NCI-H510A treated with DMSO at 0.1 percent for 48 hours (cell line): ENCODE measurements around the gene TAB2.

Experiments used
- DNase-seq: peaks from one replicate; lab custom pipeline; 2025; lab: John Stamatoyannopoulos, UW

Gene TAB2

GRCh38 chr6:149414821-149415220, 97.3 kb downstream of the TAB2 start:
- no peak for DNase-seq

GRCh38 chr6:149419696-149420404, 102.3 kb downstream of the TAB2 start:
- DNase-seq, result no peak

GRCh38 chr6:149421132-149421531, 103.6 kb downstream of the TAB2 start:
- no peak for DNase-seq

GRCh38 chr6:149422581-149422980, 105.1 kb downstream of the TAB2 start:
- no peak for DNase-seq

DNA sequence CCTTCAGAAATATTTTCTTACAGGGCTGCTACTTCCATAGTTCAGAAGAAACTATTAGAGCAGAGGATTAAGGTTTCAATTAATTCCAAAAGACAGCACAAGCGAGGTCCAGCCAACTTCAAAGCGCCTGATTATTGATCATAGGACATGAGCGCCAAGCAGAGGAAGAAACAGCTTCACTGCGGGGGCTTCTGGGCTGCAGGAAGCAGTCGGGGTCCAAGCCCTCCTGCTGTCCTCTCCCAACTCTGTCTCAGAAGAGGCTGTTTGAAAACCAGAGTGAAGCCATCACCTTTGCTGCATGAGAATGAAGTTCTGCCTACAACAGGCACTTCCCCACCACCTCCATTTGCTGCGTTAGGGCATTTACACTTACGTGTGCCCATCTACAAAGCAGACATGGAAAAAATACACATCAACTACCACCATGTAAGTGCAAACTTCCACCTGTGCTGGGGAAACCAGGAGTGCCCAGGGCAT, 106.5 kb downstream of the TAB2 start:
- no peak for DNase-seq

DNA sequence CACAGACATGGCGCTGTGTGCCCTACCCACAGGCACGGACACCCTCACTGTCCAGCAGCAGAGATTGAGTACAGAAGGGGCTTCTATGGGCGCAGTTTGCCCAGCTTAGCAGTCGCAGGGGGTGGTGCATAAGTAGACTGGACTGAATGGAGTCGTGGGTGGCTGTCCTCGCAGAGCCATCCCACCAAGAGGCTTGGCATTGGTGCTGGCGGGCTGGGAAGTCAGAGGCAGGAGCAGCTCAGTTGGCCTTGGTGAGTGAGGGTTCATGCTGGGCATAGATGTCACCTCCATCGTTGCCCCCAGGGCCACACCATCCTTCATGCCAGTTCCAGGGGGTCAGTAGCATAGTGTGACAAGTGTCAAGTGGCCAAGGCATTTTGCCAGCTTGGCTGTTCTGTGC, 107.7 kb downstream of the TAB2 start:
- no peak for DNase-seq

GRCh38 chr6:149425754-149426153, 108.2 kb downstream of the TAB2 start:
- no peak for DNase-seq

- no peak for DNase-seq
These were observed 111.1 kb downstream of the TAB2 start for GRCh38 chr6:149428606-149429005.

DNA sequence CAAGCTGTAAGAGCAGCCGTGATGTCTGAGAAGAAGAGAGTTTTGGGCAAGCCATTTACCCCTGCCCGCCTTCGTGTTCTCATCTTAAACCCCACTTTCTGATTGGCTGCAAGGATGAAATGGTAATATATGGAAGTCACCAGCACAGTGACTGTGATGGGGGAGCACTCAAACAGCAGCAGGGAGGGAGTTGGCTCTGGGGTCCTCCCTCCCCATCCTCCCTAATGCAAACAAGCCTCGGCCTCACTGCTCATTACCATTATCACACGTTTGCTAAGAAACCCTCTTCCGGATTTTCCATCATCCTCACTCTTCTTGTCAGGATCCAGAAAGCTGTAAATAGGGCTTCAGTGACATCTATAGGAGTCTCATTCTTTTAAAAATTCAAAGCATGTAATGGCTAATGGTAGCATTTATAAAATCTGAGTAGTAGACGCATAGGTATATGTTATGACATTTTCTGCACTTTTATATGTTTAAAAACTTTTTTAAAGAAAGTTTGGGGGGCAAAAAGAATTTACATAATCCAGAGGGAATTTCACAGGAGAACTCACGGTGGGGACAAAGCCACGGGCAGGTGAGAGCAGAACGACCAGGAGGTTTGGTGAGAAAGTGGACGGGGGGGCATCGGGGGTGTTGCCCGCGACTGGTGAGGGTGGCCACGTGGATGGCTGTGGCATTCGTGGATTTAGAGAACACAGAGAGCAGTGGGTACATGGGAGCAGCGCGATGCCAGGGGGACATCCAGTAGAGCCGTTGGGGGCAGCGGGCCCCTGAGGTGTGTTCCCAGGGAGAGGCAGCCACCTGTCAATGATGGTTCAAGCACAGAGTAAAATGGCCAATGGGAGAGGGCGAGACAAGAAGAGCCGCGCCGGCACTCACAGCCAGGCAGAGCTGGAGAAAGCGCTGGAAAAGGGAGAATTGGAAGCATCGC, 112.2 kb downstream of the TAB2 start:
- no peak for DNase-seq

- DNase-seq, result peak; percentile 67
These were observed 114.6 kb downstream of the TAB2 start for GRCh38 chr6:149431905-149432775.

- DNase-seq, result no peak
These were observed 115.9 kb downstream of the TAB2 start for GRCh38 chr6:149433405-149433804.

DNA sequence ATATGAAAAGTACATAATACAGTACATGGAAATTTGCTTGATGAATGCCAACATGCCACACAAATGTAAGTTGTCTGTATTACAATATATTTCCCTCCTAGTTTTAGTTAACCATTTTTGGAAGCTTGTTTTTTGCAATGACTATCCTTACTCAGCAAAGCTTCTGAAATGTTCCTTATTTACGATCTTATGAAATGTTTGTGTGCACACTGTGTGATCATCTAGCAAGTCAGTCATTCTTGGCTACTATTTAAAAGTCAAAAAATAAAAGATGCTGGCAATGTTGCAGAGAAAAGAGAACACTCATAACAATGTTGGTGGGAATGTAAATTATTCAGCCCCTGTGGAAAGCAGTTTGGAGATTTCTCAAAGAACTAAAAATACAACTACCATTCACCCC, 116.4 kb downstream of the TAB2 start:
- DNase-seq, result no peak

GRCh38 chr6:149435919-149436586, 118.5 kb downstream of the TAB2 start:
- DNase-seq, result no peak

DNA sequence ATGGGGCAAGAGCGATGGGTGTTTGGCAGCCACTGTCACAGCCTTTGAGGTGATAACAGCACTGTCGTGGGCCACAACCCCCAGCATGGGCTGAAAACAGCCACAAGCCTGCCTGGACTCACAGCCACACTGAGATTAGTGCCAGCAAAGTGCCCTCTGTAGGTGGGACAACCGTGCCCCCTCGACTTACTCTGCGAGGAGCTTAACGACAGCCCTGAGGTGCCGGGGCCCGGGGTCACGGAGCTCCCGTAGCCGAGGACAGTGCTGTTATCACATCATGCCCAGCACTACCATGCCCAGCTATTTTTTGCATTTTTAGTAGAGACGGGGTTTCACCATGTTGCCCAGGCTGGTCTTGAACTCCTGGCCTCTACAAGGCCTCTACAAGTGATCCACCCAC, 119.1 kb downstream of the TAB2 start:
- DNase-seq, result no peak

DNA sequence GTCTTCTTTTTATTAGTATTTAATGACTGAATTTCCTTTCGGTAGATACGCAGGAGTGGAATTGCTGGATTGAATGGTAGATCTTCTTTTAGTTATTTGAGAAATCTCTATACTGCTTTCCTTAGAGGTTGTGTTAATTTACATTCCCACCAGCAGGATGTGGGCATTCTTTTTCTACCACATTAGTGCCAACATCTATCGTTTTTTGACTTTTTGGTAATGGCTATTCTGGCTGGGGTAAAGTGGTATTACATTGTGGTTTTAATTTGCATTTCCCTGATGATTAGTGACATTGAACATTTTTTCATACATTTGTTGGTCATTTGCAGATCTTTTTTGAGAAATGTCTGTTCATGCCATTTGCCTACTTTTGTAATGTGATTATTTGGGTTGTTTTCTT, 119.7 kb downstream of the TAB2 start:
- no peak for DNase-seq

DNA sequence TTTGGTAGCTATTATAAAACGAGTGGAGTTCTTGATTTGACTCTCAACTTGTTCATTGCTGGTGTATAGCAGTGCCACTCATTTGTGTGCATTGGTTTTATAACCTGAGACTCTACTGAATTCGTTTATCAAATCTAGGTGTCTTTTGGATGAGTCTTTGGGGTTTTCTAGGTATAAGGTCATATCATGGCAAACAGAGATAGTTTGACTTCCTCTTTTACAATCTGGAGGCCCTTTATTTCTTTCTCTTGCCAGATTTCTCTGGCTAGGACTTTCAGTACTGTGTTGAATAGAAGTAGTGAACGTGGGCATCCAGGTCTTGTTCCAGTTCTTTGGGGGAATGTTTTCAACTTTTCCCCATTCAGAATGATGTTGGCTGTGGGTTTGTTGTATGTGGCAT, 121.3 kb downstream of the TAB2 start:
- no peak for DNase-seq

- DNase-seq, result no peak
These were observed 122.1 kb downstream of the TAB2 start for GRCh38 chr6:149439626-149440025.

- peak; percentile 29 for DNase-seq
These were observed 123.5 kb downstream of the TAB2 start for GRCh38 chr6:149440735-149441671.

DNA sequence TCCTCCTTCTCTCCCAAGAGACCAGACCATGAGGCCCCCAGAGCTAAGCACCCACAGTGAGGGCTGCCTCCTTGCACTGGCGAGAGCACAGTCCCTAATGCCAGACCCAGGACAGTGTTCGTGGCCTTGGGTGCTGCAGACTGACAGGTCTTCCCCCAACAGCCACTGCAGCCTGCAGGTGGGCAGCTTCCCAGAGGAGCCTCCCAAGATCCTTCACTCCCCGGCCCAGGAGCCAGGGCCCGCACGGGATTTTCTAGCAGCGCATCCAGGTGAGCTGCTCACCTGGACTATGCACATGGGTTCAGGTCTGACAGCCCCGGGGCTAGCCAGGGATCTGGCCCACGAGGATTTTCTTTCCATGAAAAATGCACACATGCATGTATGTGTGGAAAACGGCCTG, 124.2 kb downstream of the TAB2 start:
- no peak for DNase-seq

GRCh38 chr6:149443411-149444181, 126.1 kb downstream of the TAB2 start:
- no peak for DNase-seq
